ENCODE measurements around the gene DNAJB14.

Gene DNAJB14

DNA sequence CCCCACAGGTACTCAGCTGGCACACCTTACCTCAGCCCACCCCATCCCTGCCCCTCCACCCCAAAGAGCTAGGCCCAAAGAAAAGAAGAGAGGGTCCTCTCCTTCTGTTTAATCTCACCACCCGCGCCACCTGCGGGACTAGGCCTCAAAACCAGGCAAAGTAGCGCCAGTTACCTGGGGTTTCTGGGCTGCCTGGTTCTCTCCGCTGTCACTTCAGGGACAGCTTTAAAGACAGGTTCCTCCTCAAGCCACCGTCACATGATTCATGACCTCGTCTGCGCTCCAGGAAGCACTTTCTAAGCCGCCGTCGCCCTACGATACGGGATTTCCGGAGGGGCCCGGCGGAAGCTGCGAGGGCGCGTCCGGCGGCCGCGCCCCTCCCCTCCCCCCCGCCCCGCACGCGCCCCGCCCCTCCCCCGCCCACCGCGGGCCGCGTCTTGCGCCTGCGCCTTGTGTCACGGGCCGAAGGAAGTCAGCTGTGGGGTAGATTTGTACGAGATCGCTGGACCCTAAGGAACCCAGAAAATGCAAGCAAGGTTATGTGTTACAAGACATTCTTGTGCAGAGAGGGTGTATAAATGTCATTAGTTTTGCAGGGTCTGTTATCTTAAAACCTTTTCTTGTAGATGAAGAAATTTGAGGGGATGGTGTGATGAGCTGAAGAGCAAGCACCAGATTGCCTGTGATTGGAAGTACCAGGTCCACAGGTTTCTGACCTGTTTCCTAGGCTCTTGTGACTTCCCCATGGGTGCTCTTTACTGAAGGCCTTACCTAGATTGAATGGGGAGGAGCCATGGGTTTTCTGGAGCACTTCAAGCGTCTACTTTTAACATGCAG is 52.0 kb downstream of the DNAJB14 start, which contains the start of gene LAMTOR3:
Gene LAMTOR3, minus strand, starts transcription at position 267 of the 837 bp plus-strand sequence. CDS start 464 bp downstream, outside the sequence.
- TF ChIP-seq, protein P1, sequence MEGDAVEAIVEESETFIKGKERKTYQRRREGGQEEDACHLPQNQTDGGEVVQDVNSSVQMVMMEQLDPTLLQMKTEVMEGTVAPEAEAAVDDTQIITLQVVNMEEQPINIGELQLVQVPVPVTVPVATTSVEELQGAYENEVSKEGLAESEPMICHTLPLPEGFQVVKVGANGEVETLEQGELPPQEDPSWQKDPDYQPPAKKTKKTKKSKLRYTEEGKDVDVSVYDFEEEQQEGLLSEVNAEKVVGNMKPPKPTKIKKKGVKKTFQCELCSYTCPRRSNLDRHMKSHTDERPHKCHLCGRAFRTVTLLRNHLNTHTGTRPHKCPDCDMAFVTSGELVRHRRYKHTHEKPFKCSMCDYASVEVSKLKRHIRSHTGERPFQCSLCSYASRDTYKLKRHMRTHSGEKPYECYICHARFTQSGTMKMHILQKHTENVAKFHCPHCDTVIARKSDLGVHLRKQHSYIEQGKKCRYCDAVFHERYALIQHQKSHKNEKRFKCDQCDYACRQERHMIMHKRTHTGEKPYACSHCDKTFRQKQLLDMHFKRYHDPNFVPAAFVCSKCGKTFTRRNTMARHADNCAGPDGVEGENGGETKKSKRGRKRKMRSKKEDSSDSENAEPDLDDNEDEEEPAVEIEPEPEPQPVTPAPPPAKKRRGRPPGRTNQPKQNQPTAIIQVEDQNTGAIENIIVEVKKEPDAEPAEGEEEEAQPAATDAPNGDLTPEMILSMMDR (IDR thresholded peaks at IDR 0.05): no peak
- peaks cover 32% of the 10 kb centered on the region for H3K4me1 Mint-ChIP-seq
- DNase-seq: peak; percentile 81
- H3K4me3 Mint-ChIP-seq: peak within 1 kb of the TSS; percentile 99
- H3K9me3 Mint-ChIP-seq: no peaks in the 10 kb centered on the region
- peak within 1 kb of the TSS; percentile 98 for H3K27ac Mint-ChIP-seq
- H3K27me3 Mint-ChIP-seq (ENCODE audit: low read depth, poor library complexity): no peaks in the 10 kb centered on the region
- H3K36me3 Mint-ChIP-seq (ENCODE audit: low read depth): no peaks in the 10 kb centered on the region

DNA sequence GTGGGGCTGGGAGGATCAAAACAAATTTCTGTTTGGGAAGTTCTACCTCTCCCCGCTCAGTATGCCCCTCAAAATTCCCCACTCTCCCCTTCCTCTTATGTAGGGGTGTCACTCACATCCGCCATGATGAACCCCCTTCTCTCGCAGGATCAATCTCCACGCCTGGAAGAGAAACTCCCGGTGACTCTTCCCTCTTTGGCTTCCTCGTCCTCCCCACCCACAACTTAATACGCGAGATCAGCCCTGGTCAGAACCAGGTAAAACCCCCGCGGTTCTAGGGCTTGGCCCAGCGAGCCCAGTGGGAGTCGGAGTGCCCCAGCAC is 52.6 kb downstream of the DNAJB14 start:
- no peak for DNase-seq
- Mint-ChIP-seq H3K4me1 (peaks cover 32% of the 10 kb centered on the region), H3K4me3 (peak overlapping the region; percentile 99), H3K27me3 (ENCODE audit: low read depth, poor library complexity) (no peaks in the 10 kb centered on the region), H3K36me3 (ENCODE audit: low read depth) (no peaks in the 10 kb centered on the region), H3K27ac (peak overlapping the region; percentile 98), H3K9me3 (no peaks in the 10 kb centered on the region)
- TF ChIP-seq, protein P1 (IDR thresholded peaks at IDR 0.05): no peak

DNA sequence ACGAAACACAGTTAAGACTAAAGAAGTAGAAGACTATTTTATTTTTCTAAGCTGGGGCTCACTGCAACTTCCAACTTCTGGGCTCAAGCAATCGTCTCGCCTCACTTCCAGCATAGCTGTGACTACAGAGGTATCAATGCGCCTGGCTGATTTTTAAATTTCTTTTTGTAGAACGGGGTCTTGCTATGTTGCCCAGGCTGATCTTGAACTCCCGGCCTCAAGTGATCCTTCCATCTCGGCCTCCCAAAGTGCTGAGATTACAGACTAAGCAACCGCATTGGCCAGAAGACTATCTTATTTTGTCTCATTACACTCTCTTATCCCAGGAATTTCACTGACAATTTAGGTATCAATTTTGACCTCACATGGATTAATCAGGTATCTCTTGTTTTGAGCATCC is 53.4 kb downstream of the DNAJB14 start:
- Mint-ChIP-seq H3K4me3 (peak overlapping the region; percentile 99), H3K4me1 (peaks cover 32% of the 10 kb centered on the region), H3K36me3 (ENCODE audit: low read depth) (no peaks in the 10 kb centered on the region), H3K9me3 (no peaks in the 10 kb centered on the region), H3K27ac (no peak overlapping the region), H3K27me3 (ENCODE audit: low read depth, poor library complexity) (no peaks in the 10 kb centered on the region)
- no peak for DNase-seq
- TF ChIP-seq, protein P1 (IDR thresholded peaks at IDR 0.05): no peak

DNA sequence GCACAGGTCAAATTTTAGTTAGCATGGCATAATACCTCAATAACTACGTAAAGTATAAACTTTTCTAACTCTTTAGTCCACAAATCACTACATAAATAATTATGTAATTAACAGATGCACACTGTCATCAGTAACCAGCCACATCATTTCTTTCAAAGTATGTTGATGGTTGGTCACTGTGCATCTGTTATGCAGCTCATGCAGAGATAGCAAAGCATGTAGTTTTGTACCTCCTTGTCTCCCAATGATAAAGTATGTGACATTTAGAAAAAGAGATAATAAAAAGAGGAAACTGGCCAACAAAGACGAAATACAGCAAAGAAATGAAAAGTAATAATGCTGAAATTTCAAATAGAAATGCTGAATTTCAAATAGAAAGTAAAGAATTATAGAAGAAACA is 55.1 kb downstream of the DNAJB14 start:
- DNase-seq: no peak
- H3K9me3 Mint-ChIP-seq: no peaks in the 10 kb centered on the region
- H3K36me3 Mint-ChIP-seq (ENCODE audit: low read depth): no peaks in the 10 kb centered on the region
- peaks cover 32% of the 10 kb centered on the region for H3K4me1 Mint-ChIP-seq
- TF ChIP-seq, protein P1 (IDR thresholded peaks at IDR 0.05): no peak
- no peak overlapping the region for H3K27ac Mint-ChIP-seq
- no peaks in the 10 kb centered on the region for H3K27me3 Mint-ChIP-seq (ENCODE audit: low read depth, poor library complexity)
- no peak overlapping the region for H3K4me3 Mint-ChIP-seq

DNA sequence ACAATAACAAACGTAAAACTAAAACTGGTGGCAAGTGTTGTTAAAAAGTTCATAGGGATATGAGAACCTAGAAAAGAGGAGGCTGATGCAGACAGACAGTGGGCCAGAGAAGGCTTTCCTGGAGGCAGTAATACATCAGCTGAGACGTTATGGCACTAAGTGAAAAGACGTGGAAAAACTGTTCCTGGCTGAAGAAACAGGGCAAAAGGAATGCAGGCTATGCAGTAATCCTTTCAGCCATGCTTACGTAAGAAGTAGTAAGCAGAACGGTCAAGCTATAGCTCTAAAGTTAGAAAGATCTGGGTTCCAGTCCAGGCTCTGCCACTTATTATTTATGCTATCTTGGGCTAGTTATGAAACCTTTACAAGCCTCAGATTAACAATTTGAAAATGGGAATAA is 58.6 kb downstream of the DNAJB14 start:
- H3K9me3 Mint-ChIP-seq: no peaks in the 10 kb centered on the region
- DNase-seq: no peak
- TF ChIP-seq, protein P1 (IDR thresholded peaks at IDR 0.05): no peak
- peaks cover 6% of the 10 kb centered on the region for H3K4me1 Mint-ChIP-seq
- H3K27me3 Mint-ChIP-seq (ENCODE audit: low read depth, poor library complexity): no peaks in the 10 kb centered on the region
- H3K36me3 Mint-ChIP-seq (ENCODE audit: low read depth): no peaks in the 10 kb centered on the region
- no peak overlapping the region for H3K4me3 Mint-ChIP-seq
- no peak overlapping the region for H3K27ac Mint-ChIP-seq

DNA sequence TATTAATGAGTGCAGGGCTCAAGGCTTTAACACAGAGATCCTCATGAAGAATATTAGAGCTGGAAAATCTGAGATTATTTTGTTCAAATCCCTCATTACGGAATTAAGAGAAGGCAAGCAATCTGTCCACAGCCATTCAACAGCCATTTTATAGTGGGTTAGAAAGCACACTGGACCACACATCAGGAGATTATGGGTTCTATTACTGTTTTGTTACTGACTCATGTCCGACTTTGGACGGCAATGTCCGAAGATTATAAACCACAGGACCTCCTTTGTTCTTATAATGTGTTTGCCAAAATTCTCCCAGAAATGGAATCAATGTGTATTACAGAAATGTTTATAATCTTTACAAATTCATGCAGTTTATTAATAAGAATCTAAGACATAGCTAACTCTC is 60.3 kb downstream of the DNAJB14 start:
- no peak overlapping the region for H3K4me3 Mint-ChIP-seq
- H3K9me3 Mint-ChIP-seq: no peaks in the 10 kb centered on the region
- DNase-seq: no peak
- TF ChIP-seq, protein P1 (IDR thresholded peaks at IDR 0.05): no peak
- no peaks in the 10 kb centered on the region for H3K4me1 Mint-ChIP-seq
- H3K27ac Mint-ChIP-seq: no peak overlapping the region
- no peaks in the 10 kb centered on the region for H3K36me3 Mint-ChIP-seq (ENCODE audit: low read depth)
- H3K27me3 Mint-ChIP-seq (ENCODE audit: low read depth, poor library complexity): no peaks in the 10 kb centered on the region

Measured in nephron progenitor cell (in vitro differentiated cells).